Frontal cortex (tissue), 4 donors: ENCODE results near the gene HEBP1. TPM values are rescaled to one million over a fixed set of nuclear protein-coding genes. Genes with fewer than 3 reads are reported as not detected.

Source experiments
- DNase-seq, 2 donors: peaks; one replicate each; pipeline ENCODE4 v3.0.0; 2012; ENCODE audit warnings: low spot score in 2 of 2
- FAIRE-seq: peaks from 2 replicates; lab custom pipeline; 2012; peaks lifted over from hg19 to GRCh38; lab: Jason Lieb, UNC
- total RNA-seq: library from RNA; depleted of rRNA; stranded (reverse); fragments of >200 nt; gene quantifications from one replicate; pipeline ENCODE4 v1.2.3, GENCODE V29; 2014
- donor health status: control.
- donor health status: control.
- donor health status: control.

The HEBP1 gene
- total RNA-seq, 1 donor from 2014 or later, result 3.3 TPM

DNA sequence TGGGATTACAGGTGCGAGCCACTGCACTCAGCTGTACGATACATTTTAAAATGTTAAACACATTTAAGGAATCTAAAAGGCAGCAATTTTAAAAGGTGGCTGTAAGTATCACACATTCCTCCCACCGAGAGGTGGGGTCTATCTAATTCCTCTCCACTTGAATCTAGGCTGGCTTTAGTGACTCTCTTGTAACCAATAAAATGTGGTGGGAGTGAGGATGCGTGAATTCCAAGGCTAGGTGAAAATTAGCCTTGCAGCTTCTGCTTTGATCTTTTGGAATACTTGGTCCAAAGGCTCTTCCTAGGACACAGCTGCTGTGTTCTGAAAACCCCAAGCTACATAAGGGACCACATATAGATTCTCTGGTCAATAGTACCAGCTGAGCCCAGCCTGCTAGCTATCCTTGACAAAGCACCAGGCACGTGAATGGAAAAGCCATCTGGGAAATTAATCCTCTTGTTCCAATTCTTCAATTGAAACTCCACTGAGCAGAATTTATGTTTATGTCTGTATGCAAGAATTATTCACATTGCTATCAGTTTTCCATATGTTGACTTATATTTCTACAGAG, 39.3 kb downstream of the HEBP1 start:
- DNase-seq, result no peak
- FAIRE-seq, result no peak

- FAIRE-seq (no peak), DNase-seq (no peak)
Observed at GRCh38 chr12:12958886-12959285, 41.2 kb downstream of the HEBP1 start.

GRCh38 chr12:12954878-12955625, 45.0 kb downstream of the HEBP1 start:
- FAIRE-seq (no peak), DNase-seq (no peak)

DNA sequence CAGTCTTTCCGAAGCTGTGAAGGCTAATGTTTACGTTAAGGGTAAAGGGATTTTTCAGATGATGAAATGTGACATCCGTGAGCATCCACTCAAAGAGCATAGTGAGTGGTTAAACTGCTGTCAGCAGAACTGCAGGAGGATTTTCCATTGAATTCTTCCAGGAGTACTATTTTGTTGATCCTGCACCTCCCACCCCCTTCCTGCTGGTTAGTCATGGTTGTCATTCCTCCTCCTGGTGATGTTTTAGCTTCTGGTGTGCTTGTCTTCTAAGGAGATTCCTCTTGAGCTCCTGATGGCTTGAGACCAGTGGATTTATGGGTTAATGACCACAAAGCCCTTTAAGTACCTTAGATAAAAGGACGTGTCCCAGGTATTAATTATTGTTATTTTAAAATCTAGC, 45.7 kb downstream of the HEBP1 start:
- DNase-seq, result no peak
- no peak for FAIRE-seq

GRCh38 chr12:12952036-12952435, 48.0 kb downstream of the HEBP1 start, which contains the start of gene GPRC5D:
GPRC5D (minus strand) TSS chr12:12952170; CDS start chr12:12950384, 1,786 bp downstream.
- FAIRE-seq, result no peak
- DNase-seq, result no peak

GRCh38 chr12:12951504-12951903, 48.6 kb downstream of the HEBP1 start:
- FAIRE-seq (no peak), DNase-seq (no peak)

DNA sequence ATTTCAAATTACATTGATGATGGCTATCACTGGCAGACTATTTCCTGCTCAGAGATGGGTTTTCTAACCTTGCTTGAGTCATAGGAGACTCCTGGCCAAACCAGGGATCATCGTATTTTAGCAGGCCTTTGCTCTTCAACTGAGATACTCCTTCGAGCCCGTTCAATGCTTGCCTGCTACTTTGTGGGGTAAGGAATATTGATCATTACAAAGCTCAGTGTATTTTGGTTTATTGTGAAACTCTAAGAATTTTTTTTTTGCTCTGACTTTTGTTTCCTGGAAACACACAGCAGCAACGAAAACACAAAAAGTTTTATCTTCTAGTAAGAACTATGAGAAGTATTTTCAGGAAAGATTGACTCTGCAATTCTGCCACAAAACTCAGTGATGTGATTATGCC, 52.2 kb downstream of the HEBP1 start:
- DNase-seq (no peak), FAIRE-seq (no peak)

DNA sequence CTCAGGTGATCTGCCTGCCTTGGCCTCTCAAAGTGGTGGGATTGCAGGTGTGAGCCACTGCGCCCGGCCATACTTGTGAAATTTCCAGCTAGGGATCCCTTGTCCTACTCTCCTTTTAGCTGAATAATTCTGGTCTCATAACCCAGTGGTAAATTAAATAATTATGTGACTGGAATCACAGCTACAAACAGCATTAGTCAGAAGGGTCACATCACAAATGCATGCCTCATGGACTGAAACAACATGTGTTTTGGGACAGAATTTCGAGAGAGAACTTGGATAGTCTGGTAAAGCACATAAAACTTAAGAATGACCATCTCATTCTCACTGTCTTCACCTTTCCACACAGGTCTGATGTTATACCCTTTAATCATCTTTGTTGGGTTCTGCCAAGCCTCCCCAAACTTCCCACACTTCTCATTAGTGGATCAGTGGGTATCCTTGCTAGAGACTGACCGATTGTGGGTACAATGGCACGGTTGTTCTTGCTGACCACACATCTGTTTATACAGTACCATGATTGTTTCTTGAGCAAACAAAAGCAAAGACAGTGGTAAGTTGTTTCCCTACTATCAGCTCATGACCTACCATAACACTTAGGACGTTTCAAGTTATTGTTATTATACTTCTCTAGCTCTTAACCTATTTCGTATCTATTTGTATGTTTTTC, 53.2 kb downstream of the HEBP1 start:
- FAIRE-seq (peak; percentile 91), DNase-seq (peak; percentile 24 to 47)

DNA sequence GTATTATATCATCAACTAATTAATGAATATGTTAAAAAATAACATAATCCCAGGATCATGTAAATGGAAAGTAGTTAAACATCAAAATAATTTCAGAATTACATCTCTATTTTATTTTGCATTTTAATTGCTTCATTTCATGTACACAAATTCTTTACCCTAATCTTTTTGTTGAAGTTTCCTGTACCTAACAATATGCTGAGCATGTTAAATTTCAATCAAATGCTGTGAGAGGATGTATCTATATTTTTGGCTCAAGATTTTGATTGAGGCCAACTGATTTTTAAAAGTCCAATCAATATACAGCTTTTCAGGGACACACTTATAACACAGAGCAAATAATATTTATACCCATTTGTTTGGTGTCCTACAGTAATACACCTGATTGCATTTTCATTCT, 54.5 kb downstream of the HEBP1 start:
- DNase-seq (no peak), FAIRE-seq (peak; percentile 95)

GRCh38 chr12:12943586-12944260, 56.3 kb downstream of the HEBP1 start:
- DNase-seq (no peak), FAIRE-seq (no peak)

GRCh38 chr12:12941450-12942350, 58.4 kb downstream of the HEBP1 start:
- DNase-seq (no peak), FAIRE-seq (no peak)

GRCh38 chr12:12939888-12940287, 60.2 kb downstream of the HEBP1 start:
- FAIRE-seq, result no peak
- DNase-seq, result no peak

DNA sequence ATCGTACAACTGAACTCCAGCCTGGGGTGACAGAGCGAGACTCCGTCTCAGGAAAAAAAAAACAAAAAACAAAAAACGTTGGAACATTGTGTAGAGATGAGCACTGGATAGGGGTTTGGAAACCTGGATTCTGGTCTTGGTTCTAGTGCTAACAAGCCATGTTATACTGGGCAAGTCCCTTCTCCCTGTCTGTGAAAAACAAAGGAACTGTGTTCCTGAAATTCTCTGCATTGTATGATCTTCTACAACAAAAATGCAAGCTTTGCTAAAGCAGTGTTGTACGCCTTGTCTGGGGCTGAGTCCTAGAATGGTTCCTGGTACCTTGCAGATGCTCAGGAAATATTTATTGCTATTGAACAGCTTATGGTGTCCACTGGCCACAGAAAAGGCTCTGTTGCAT, 61.5 kb downstream of the HEBP1 start:
- DNase-seq (no peak), FAIRE-seq (no peak)

- DNase-seq (no peak), FAIRE-seq (no peak)
Observed at GRCh38 chr12:12936983-12937491, 63.0 kb downstream of the HEBP1 start.

DNA sequence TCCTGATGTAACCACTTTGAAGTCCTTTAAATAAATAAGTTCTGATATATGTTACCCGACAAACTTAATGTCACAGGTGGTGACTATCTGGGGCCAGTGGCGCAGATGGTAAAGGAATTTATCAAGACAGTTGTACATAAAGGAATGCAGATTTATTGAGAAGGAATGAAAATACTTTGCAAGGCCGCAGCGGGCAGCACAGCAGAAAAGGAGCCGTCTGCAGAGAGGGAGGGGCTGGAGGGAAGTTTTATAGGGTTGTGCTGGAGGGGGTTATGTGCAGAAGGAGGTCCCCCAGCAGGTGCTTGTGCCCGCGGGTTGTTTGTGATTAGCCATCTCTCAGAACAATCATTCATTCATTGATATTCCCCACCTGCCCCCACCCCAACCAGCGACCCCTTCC, 65.5 kb downstream of the HEBP1 start:
- FAIRE-seq (no peak), DNase-seq (no peak)

- DNase-seq (no peak), FAIRE-seq (no peak)
Observed at GRCh38 chr12:12933742-12934141, 66.3 kb downstream of the HEBP1 start.

GRCh38 chr12:12930633-12931219, 69.3 kb downstream of the HEBP1 start:
- FAIRE-seq (no peak), DNase-seq (no peak)

- FAIRE-seq, result no peak
- DNase-seq, result no peak
Observed at GRCh38 chr12:12929696-12930095, 70.4 kb downstream of the HEBP1 start.
